Keratinocyte (primary cell): Measurements from ENCODE around the gene CFH.

ENCODE experiments used
- CTCF ChIP-seq, 3 experiments: IDR thresholded peaks in 1 of 3; conservative IDR thresholded peaks in 1 of 3; optimal IDR thresholded peaks in 1 of 3; 2 replicates in 2 of 3; 3 replicates in 1 of 3; pipeline versions ENCODE3 to v1.5.1; 2011; ENCODE audit warnings: low read length in 3 of 3, mild to moderate bottlenecking in 3 of 3, moderate library complexity in 2 of 3, control low read depth in 1 of 3, inconsistent platforms in 1 of 3; ENCODE audit not compliant: insufficient read depth in 2 of 3; ENCODE audit errors: extremely low read depth in 1 of 3
- EZH2 ChIP-seq: IDR thresholded peaks from one replicate; pipeline ENCODE4 v1.6.1; 2012; ENCODE audit warnings: inconsistent platforms, mild to moderate bottlenecking, low read length, moderate library complexity

GRCh38 chr1:196774603-196775002 lies 122.8 kb downstream of the CFH start, which contains the start of gene CFHR3:
- TF ChIP-seq CTCF (optimal IDR thresholded peaks at IDR 0.05 in 1 of 3, IDR thresholded peaks at IDR 0.05 in 1 of 3, conservative IDR thresholded peaks at IDR 0.05 in 1 of 3; ENCODE audit: extremely low read depth in 1 of 3, insufficient read depth in 2 of 3, low read length in 3 of 3) (no peak), EZH2 (no peak)
